ENCODE data around the gene LACRT. TPM values are rescaled to one million over a fixed set of nuclear protein-coding genes. Genes with fewer than 3 reads are reported as not detected.

Gene LACRT
- total and polyA plus RNA-seq, 2 donors (not counting 3 experiments of a cell fraction or from before 2014, with no cell fraction given), result not detected

DNA sequence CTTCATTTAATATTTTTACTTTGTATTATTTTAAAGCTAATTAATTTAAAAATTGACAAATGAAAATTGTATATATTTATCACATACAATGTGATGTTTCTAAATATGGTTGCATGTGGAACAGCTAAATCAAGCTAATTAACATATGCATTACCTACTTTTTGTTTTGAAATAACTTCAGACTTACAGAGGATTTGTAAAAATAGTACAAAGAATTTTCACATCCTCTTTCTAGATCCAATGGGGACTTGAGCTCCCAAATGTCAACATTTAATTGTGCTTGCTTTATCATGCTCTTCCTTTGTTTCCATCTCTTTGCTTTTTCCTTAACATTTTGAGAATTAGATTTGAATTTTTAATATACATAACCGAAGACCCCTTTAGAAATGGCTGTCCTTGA is 6.9 kb upstream of the LACRT start:
- H3K4me3 ChIP-seq (replicated peaks in 1 of 3; ENCODE audit: insufficient read depth in 1 of 3, low read depth in 1 of 3, low read length in 3 of 3), result no peak overlapping the region
- H4K20me1 ChIP-seq (replicated peaks; ENCODE audit: control insufficient read depth, extremely low read depth, insufficient read depth, low read length), result no peaks in the 10 kb centered on the region
- DNase-seq (ENCODE audit: low read depth, low spot score), result no peak
- no peak overlapping the region for H2AFZ ChIP-seq (ENCODE audit: low read depth, low read length)
- no peaks in the 10 kb centered on the region for H3K36me3 ChIP-seq (ENCODE audit: control insufficient read depth in 2 of 2, extremely low read depth in 1 of 2, insufficient read depth in 2 of 2, low read length in 2 of 2)
- no peaks in the 10 kb centered on the region for H3K79me2 ChIP-seq (ENCODE audit: control insufficient read depth, insufficient read depth, low read length)
- TF ChIP-seq GATA2 (IDR thresholded peaks at IDR 0.05; ENCODE audit: insufficient read depth, insufficient read length, low read depth, low read length) (no peak), POLR2AphosphoS5 (IDR thresholded peaks at IDR 0.05; ENCODE audit: insufficient read depth, low read depth, low read length) (no peak), MYC (IDR thresholded peaks at IDR 0.05; ENCODE audit: low read depth, low read length) (no peak), JUN (IDR thresholded peaks at IDR 0.05; ENCODE audit: borderline replicate concordance, insufficient read depth, insufficient read length, low read depth) (no peak), EZH2 (IDR thresholded peaks at IDR 0.05; ENCODE audit: borderline replicate concordance, low read depth, low read length, severe bottlenecking) (no peak), FOS (IDR thresholded peaks at IDR 0.05; ENCODE audit: borderline replicate concordance, insufficient read depth, low read length) (no peak), POLR2A (IDR thresholded peaks at IDR 0.05; ENCODE audit: low read depth, low read length) (no peak)
- TF ChIP-seq, protein P1, sequence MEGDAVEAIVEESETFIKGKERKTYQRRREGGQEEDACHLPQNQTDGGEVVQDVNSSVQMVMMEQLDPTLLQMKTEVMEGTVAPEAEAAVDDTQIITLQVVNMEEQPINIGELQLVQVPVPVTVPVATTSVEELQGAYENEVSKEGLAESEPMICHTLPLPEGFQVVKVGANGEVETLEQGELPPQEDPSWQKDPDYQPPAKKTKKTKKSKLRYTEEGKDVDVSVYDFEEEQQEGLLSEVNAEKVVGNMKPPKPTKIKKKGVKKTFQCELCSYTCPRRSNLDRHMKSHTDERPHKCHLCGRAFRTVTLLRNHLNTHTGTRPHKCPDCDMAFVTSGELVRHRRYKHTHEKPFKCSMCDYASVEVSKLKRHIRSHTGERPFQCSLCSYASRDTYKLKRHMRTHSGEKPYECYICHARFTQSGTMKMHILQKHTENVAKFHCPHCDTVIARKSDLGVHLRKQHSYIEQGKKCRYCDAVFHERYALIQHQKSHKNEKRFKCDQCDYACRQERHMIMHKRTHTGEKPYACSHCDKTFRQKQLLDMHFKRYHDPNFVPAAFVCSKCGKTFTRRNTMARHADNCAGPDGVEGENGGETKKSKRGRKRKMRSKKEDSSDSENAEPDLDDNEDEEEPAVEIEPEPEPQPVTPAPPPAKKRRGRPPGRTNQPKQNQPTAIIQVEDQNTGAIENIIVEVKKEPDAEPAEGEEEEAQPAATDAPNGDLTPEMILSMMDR (IDR thresholded peaks at IDR 0.05; ENCODE audit: extremely low read depth in 1 of 2, insufficient read depth in 1 of 2, low read depth in 1 of 2, low read length in 2 of 2), result no peak
- TF ChIP-seq, protein P2, sequence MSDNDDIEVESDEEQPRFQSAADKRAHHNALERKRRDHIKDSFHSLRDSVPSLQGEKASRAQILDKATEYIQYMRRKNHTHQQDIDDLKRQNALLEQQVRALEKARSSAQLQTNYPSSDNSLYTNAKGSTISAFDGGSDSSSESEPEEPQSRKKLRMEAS (IDR thresholded peaks at IDR 0.05; ENCODE audit: insufficient read depth, insufficient read length), result no peak
- no peak overlapping the region for H3K27ac ChIP-seq (ENCODE audit: insufficient read depth, low read depth, low read length)
- H3K4me1 ChIP-seq (ENCODE audit: control insufficient read depth, extremely low read depth, insufficient read depth, low read length), result no peaks in the 10 kb centered on the region
- H3K9me1 ChIP-seq (replicated peaks; ENCODE audit: control insufficient read depth, extremely low read depth, insufficient read depth, low read length), result no peaks in the 10 kb centered on the region
- CTCF ChIA-PET, result no interaction called here
- dilution Hi-C loops (cut with MboI; ENCODE audit: extremely low pct_ligation_motif_present, low sequenced_read_pairs), result no loop called here
- H3K9me3 ChIP-seq (replicated peaks; ENCODE audit: control insufficient read depth, insufficient read depth, low read length), result no peaks in the 10 kb centered on the region
- POLR2A ChIA-PET, result no interaction called here
- H3K4me2 ChIP-seq (ENCODE audit: insufficient read depth, low read length), result no peak overlapping the region
- FAIRE-seq, result no peak
- H3K27me3 ChIP-seq (ENCODE audit: control insufficient read depth in 2 of 2, insufficient read depth in 2 of 2, low read length in 2 of 2), result peaks cover 0 to 2% of the 10 kb centered on the region in 2 experiments
- intact Hi-C loops (cut with micrococcal nuclease), result no loop called here
- BruUV-seq (replicated peaks), result no TSS peak
- H3K9ac ChIP-seq (replicated peaks; ENCODE audit: extremely low read depth, insufficient read depth, low read length), result no peak overlapping the region

Measured in endothelial cell of umbilical vein (primary cell).